HG02852 (cell line): ENCODE measurements around the gene CDKL1.

Experiments
- ATAC-seq: cut with Tn5 transposase; IDR thresholded peaks from one replicate; pipeline ENCODE4 v1.9.1; 2021; ENCODE audit warnings: mild to moderate bottlenecking, moderate library complexity; ENCODE audit not compliant: unreplicated experiment

CDKL1 gene

GRCh38 chr14:50288146-50288545 is 108.5 kb downstream of the CDKL1 start:
- ATAC-seq, result no peak

DNA sequence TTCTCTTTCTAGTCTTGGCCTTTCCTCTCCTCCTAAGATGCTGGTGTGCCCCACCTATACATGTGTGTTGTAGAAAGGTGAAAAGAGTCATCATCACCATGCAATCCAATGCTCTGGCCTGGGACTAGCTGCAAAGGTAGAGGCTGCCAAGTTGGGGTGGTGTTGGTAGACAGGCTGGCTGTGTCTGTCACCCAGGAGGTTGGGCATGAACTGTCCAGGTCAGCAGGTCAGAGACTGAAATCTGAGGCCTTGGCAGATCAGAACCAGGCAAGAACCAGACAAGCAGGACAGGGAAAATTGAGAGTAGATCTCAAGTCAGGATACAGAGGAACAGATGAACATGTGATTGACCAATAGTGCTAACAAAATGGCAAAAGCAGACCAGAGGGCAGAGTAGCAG is 110.8 kb downstream of the CDKL1 start:
- no peak for ATAC-seq
